Stimulated activated CD4-positive, alpha-beta T cell treated with anti-CD3 and anti-CD28 coated beads, Interleukin-4, amount 100 ng/mL, for 48 hours (primary cell): ENCODE measurements around the gene CLCN6.

Experiments
- DNase-seq, 2 donors: peaks; one replicate each; pipeline ENCODE4 v3.0.0-alpha.2; 2020; ENCODE audit warnings: low read depth in 2 of 2

CLCN6 gene

DNA sequence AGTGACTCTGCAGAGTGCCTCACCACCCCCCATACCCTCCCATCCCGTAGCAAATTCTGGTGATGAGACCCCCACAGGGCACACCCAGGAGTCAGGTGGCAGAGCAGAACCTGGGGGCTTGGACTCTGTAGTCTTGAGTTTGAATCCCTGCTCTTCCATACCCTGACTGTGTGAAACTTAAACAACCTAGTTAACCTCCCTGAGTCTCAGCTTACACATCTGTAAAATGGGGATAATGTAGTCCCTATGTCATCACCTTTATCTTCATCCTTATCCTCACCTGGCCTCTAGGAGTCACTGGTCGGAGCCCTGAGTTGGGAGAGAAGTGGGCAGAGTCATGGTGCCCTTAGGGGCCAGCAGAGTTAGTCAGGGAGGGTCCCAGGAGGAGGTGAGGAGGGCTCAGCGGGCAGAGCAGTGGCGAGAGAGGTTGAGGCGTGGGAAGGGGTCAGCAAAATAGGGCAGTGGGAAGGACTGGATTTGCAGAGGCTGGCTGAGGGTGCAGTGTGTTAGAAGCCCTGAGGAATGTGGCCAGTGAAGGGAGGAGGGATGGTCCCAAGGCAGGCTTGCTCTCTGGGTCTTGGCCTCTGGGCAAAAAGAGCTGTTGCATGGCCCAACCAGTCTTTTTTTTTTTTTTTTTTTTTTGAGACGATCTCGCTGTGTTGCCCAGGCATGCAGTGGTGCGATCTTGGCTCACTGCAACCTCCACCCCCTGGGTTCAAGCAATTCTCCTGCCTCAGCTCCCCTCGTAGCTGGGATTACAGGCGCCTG is 25.4 kb upstream of the CLCN6 start:
- no peak for DNase-seq

DNA sequence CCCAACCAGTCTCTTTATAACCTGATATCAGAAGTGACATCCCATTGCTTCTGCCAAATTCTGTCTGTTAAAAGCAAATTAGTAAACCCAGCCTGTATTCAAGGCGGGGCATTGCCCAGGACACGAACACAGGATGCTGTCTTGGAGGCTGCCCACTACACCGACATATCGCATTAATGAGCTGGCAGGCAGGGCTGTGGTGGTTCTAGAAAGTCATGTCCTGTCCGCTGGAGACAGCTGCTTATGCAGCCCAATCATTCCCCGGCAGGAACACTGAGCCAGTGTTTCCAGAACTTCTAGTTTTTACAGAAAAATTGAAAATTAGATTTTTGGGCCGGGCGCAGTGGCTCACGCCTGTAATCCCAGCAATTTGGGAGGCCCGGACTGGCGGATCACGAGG is 24.7 kb upstream of the CLCN6 start:
- DNase-seq: no peak

DNA sequence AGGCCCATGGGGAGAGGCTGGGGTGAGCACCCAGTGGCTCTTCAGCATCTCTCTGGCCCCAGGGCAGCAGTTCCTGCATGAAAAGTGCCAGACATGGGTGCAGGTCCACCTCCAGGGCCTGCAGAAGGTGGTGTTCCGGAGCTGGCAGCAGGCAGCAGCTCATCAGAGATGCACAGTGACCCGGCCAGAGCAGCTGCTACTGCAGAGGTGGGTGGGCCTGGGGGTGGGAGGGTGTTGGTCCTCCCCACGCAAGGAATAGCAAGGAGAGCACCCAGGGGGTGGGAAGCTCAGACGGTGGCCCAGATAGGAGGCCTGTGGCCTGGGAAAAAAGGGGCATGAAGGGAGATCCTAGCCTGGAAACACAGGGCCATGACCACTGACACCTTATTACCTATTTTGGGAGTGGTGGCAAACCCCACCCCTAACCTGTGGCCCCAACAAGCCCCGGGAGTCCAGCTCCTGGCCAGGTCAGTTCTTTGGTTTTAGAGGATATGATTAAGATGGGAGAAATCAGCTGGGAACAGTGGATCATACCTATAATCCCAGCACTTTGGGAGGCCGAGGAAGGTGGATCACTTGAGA is 23.8 kb upstream of the CLCN6 start:
- no peak for DNase-seq

DNA sequence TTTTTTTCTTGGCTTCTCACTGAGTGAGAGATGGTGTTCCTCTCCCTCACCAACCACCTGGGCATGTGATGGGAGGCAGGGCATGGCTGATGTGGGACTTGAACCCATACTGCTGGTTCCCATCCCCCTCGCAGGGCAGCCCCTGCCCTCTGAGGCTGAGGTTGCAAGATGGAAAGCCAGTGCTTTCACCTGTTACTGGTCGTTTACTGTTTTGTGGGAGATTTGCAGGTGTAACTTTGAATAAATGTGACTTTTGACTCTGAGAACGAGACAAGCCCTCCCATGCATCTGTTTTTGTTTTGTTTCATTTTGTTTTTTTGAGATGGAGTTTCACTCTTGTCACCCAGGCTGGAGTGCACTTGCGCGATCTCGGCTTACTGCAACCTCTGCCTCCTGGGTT is 22.4 kb upstream of the CLCN6 start:
- no peak for DNase-seq

DNA sequence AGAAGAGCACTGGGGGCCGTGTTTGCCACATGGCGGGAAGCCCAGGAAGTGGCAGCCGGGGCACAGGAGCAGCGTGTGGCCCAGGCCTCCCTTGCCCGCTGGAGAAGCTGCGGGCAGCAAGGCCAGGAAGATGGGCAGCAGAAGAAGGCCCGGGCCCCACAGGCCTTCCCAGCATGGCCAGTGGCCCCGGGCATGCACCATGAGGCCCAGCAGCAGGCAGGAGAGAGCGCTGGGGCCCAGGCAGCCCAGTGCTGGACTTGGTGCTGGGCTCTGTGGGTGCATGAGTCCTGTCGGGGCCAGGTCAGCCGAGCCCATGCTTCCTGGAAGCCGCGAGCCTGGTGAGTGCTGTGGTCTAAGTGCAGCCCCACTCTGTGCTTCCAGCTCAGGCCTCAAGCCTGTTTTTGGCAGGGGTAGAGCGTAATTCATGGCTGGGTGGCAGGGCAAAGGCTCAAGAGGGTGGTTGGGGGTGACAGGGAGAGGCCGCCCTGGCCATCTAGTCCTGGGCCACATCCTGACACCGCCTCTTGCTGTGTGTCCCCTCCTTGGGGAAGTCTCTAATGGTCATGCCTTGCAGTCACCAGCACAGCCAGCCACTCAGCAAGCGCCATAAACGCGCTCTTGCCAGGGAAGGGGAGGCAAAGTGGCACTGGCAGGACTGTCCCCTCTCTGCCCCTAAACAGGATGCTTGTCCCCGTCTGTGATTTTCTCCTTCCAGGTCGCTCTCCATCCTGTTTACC is 21.6 kb upstream of the CLCN6 start:
- no peak for DNase-seq

DNA sequence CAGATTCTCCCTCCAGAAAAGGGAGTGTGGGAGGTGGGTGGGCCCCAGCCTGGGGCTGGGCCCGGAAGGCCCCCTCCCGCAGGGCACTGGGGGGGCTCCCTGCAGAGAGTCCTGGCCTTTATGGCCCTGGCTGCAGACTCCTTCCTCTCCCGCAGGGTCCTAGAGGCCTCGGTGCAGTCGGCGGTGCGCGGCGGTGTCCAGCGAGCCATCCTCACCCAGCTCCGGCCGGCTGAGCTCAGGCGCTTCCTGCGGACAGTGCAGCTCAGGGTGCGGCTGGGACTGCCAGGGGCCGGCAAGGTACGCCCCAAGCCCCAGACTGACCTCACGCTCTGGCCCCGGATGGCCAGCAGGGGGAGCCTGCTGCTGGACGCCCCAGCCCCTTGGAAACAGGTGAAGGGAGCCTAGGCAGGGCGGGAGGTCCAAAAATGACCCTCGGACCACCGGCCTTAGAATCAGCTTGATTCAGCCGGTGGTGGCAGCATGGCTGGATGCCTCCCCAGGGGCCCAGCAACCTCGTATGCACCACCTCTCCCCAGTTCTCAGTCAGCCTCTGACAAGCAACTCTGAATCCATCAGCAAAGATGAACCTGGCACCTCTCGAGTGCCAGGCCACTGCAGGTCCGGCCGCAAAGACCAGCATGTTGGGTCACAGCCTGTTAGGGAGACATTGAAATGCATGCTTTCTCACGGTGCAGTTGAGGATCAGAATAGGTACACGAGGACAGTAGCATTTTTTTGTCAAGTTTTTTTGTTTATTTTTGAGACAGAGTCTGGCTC is 20.8 kb upstream of the CLCN6 start:
- DNase-seq: peak; percentile 14 to 38

DNA sequence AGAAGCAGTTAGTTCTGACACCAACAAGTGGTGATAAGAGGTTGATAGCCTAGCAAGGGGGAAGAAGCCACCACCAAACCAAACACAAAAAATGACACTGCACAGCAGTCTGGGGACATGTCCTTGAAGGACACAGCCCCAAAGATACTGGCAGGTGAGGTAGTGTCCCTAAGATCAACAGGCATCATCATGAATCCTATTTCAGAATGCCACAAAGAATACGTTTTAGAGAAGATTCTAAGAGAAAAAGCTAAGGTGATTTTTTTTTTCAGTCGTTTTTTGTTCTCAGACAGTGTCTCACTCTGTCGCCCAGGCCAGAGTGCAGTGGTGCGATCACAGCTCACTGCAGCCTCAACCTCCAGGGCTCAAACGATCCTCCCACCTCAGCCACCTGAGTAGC is 19.8 kb upstream of the CLCN6 start:
- no peak for DNase-seq

DNA sequence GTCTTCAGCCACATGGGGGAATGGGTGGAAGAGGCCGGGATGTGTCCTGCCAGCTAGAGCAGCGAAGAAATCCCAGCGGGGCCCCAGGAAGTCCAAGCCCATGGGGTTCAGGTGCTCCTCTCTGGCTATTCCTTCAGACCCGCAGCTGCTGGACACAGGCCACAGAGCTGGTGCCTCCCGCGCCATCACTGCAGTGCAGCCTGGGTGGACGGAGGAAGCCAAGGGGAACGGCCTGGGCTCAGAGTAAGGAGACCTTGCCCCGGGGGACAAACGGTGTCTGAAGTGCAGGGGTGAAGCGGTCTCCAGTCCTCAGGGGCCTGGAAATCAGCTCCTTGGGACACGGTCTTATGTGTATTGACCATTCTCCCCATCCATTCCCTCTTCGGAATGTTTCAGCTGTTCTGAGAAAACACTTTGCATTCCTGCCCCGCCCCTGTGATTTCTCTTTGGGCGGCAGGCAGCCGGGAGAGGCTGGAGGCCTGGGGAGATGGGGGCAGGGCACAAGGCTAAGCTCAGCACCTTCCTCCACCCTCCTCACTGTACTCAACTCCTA is 18.7 kb upstream of the CLCN6 start:
- DNase-seq: no peak

DNA sequence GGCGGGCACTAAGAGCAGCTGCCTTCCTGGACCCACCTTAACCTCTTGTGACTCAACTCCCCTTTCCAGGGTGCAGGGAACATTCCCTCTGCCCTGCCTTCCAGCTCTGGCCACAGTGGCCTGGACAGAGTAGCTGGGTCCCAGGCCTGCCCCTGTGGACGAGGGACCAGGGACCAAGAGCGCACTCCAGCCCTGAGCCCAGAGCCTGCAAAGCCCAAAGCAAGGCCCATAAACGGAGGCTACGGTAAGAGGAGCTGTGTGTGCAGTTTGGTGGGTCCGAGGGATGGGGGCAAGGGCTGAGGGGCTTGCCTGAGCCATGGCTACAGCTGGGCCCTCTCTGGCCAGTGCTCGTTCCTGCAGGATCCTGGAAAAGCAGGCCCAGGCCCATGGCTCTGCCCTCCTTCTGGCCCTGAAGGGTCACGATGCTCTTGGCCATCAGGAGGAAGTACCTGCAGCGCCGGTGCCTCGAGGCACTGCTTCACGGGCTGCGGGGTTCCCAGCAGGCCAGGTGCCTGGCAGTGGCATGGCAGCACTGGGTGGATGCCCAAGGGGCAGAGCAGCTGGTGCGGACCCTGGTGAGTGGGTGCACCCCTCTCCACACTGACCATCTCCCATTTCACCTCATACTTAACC is 18.1 kb upstream of the CLCN6 start:
- no peak for DNase-seq

DNA sequence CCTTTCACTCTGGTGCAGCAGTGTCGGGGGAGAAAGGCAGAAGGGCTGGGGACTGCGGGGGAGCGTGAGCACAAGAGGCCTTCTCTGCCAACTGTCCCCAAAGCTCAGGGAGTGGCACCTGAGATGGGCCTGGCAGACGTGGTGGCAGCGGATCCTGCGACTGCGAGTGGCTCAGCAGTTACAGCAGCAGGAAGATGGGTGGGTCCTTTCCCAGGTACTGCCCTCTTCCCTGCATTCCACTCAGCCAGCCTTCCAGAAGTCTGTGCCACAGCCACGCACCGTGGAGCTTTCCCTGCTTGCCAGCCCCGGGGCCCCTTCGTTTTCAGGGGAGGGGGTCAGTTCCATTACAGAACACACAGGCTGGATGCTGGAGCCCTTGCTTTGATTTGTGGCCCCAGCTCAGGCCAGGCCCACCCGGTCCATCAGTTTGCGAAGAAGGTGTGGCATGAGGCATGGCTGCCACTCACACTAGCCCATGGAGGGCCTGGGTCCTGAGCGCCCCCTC is 17.4 kb upstream of the CLCN6 start:
- no peak for DNase-seq

DNA sequence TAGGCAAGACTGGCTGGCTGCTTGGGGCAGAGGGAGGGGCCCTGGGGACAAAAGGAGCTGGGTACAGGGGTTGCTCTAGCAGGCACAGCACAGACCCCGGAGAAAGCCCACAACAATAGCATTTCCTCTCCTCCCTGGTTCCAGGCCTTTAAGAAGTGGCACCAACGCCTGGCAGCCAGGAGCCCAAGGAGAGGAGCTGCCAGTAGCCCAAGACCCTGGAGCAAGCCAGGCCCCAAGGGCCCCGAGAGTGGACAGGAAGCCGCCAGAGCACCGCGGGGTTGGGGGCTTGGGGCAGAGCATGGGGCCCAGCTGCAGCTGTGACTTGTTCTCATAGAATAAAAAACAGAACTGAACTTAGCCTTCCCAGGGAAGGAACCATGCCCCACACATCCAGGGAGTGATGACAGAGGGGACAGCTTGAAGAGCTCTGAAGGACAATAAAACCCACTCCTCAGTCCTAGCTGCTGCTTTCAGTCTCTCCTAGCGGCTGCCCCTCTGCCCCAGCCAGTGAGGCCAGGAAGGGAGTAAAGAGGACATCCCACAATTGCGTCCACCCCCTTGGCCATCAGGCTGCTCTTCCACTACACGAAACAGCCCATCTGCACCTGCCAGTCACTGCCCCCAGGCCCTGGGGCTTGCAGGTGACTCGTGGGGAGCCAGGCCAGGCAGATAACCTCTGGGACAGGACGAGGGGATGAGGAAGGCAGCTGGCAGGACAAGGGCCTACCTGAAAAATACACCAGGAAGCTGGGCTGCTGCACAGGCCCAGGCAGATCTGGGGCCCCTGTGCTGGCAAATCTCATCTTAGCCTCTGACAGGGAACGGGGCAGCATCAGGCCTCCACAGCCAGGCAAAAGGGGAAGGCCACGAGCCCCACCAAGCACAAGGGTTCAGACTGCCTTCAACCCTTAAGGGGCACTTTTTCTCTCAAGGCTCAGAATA is 16.6 kb upstream of the CLCN6 start:
- DNase-seq: no peak

DNA sequence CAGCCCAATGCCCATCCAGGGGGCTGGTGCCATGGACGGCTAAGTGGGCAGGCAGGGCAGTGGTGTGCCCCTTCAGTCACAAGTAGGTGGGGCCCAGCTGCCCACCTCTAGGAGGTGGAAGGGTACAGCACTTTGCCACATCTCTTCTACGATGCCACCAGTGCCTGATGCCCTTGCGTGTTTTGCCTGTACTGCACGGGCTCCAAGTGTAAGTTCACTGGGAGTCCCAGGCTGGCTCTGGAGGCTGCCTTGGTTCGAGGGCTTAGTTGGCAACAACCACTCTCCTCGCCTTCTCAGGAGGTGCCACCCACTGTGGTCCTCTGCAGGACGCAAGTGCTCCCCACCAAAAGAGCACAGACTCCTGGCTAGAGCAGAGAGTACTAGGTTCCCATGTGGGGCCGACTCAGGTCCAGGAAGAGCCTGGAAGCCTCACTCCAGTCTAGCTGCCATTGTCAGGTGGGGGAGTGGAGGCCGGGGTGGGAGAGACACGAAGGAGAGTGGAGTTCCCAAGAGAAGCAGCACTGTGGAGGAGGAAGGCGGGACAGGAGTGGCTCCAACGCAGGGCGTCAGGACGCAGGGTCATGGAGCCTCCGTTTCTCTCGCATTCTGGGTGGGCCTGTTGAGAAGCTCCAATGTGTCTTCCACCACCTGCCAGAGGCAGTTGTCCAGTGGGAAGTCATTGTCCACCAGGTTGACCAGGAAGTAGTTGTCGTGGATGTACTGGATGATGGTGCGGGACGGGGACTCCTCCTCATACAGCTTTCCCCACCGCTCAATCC is 15.7 kb upstream of the CLCN6 start:
- no peak for DNase-seq

DNA sequence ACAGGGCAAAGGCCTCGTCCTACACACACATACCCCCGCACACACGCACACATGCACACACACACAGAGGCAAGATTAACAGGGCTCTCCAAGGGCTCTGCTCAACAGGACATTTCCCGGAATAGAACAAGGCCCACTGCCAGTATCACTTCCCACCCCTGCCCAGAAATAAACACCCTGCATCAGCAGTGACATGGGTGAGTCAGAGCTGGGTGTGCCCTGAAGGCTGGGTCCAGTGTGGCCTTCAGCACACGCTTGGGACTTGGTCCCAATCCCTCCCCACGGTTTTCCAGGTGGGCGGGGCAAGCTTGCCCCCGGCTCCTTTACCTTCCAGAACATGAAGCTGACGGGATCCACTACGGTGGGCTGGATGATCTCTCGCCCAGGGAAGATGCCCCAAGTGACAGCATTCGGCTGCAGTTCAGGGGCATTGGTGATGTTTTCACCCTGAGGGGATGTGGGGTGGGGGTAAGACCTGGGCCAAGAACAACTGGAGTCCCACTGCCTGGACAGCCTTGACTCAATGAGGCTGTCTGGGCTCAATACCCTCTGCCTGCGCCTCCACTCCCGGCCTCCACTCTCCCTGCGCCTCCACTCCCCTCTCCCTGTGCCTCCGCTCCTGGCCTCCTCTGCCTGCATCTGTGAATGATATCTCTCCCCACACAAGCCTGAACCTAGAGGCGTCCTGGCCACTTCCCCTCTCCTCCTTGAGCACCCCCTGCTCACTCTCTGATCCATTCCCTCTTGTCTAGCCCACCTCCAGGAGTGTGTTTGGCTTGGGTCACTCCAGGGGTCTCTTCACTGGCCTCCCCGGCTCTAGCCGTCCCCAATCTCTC is 14.9 kb upstream of the CLCN6 start:
- no peak for DNase-seq

DNA sequence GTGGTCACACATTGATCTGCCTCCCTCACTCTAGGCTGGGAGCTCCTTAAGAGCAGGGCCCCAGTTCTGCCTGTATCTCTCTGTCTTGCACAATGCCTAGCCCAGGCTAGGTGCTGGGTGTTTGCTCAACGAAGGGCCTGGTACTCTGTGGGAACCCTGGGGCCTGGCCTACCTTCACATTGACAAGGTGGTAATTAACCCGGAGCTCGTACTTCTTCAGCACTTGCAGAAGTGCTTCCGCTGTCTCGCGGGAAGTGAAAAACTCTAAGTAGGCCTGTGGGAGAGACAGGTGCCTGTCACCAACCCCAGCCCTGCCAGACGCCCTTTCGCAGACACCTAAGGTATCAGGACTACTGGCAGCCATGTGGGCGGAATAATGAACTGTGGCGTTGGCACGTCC is 13.9 kb upstream of the CLCN6 start:
- no peak for DNase-seq

DNA sequence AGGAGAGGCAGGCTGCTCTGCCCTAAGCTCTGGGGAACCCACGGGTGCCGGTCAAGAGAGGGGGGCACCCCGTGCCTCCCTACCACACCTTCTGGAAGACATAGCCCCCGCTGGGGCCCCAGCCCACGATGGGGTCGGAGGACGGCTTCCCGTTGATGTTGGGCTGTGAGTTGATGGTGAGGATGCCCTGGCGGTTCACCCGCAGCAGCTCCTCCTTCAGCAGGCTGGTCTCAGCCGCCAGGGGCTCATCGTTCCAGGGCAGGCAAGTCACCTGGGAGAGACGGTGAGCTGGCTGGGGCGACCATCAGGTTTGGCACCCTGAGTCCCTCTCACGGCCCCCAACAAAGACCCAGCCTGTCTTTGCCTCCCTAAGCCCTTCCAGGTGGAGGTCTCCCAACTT is 12.2 kb upstream of the CLCN6 start:
- DNase-seq: no peak

DNA sequence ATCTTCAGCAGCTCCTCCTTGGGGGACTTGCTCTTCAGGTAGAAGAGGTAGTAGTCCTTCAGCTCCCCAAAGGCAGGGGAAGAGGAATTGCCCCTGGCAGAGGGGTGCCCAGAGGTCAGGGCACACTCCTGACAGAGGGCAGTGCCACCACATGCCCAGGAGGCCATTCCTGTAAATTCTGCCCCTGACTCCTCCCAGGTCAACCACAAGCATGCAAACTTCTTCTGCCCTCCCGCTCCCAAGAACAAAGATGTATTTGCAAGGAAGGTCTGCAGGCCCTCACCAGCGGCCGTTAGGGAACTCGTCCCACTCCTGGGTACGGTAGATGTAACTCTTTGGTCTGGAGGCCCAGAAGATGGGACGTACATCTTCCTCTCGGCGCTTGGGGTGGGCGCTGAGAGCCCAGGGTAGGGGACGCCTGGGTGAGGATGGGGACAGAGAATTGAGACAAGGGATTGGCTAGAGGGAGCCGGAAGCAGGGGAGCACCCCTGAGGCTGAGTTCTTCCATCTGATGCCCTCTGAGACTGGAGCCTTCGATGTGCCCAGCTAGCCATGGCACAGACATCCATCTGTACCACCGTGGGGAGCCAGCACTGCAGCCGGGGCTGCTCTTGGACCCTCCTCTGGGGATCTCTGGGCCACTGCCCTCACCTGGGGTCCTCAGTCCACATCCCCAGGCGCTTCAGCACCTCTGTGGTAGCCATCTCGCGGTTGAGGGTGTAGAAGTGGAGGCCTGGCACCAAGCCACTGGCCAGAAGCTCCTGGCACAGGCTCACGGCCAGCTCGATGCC is 11.3 kb upstream of the CLCN6 start:
- no peak for DNase-seq

DNA sequence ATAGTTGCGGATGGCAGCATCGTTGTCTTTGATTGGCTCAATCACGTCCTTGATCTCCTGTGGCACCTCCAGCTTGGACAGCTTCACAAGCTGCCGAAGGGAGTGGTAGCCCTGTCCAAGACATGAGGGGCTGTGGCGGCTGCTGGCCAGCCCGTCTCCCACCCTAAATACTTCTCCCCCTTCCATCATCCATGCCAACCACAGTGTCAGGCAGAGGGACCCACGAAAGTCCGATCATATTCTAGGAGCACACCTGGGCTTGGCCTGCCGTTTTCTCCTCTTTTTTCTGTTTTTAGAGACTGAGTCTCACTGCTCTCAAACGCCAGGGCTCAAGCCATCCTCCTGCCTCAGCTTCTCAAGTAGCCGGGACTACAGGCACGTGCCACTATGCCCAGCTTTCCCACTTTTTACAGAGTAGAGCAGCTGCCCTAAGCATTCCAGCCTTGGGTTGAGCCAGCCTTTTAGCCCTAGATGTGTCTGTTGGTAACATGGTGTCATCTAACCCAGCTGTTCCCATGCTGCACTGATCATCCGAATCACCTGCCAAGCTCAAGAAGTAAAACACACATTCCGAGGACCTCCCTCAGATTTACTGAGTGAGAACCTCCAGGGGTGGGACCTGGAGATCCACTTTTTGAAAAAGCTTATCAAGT is 10.6 kb upstream of the CLCN6 start:
- no peak for DNase-seq
